Common myeloid progenitor, CD34-positive (primary cell): ENCODE data around the gene RIC8A.

Experiments used
- CTCF ChIA-PET: fragments of 350-600 bp; sonication (Branson Sonifier 250); formaldehyde crosslinking; loops from one replicate; lab custom pipeline; 2021; ENCODE audit warnings: antibody characterized with exemption; lab: Charles Lee
- POLR2A ChIA-PET: fragments of 350-600 bp; sonication (Branson Sonifier 250); formaldehyde crosslinking; loops from one replicate; lab custom pipeline; 2021; ENCODE audit warnings: antibody characterized with exemption; lab: Charles Lee
- DNase-seq, 3 donors: peaks; one replicate each; pipeline versions ENCODE4 v3.0.0 to v3.0.0-alpha.2; 2013
- H3K27ac ChIP-seq, 2 experiments: 1 replicate in 1 of 2; 2 replicates in 1 of 2; pipeline ENCODE4 v1.7.0; 2013; ENCODE audit warnings: inconsistent platforms in 2 of 2, low read length in 2 of 2, mild to moderate bottlenecking in 2 of 2, low read depth in 1 of 2, moderate library complexity in 1 of 2; ENCODE audit not compliant: severe bottlenecking in 2 of 2, insufficient read depth in 1 of 2, poor library complexity in 1 of 2
- H3K27me3 ChIP-seq, 5 experiments: replicated peaks in 2 of 5; 1 replicate in 3 of 5; 2 replicates in 2 of 5; pipeline versions ENCODE4 v1.6.1 to v1.7.0; 2013; ENCODE audit warnings: low read length in 4 of 5, mild to moderate bottlenecking in 2 of 5, moderate library complexity in 2 of 5, inconsistent platforms in 1 of 5; ENCODE audit not compliant: insufficient read depth in 5 of 5, control insufficient read depth in 4 of 5
- H3K36me3 ChIP-seq, 4 experiments: 1 replicate in 2 of 4; 2 replicates in 2 of 4; pipeline versions ENCODE4 v1.6.1 to v1.7.0; 2013; ENCODE audit warnings: low read length in 3 of 4, control low read depth in 1 of 4, mild to moderate bottlenecking in 1 of 4; ENCODE audit not compliant: control insufficient read depth in 4 of 4, insufficient read depth in 4 of 4
- H3K4me1 ChIP-seq, 4 experiments: 1 replicate in 3 of 4; 2 replicates in 1 of 4; pipeline versions ENCODE4 v1.6.1 to v1.7.1; 2013; ENCODE audit warnings: low read length in 3 of 4, mild to moderate bottlenecking in 3 of 4, control low read depth in 1 of 4, inconsistent platforms in 1 of 4, moderate library complexity in 1 of 4; ENCODE audit not compliant: control insufficient read depth in 4 of 4, insufficient read depth in 4 of 4; ENCODE audit errors: control extremely low read depth in 1 of 4
- H3K4me3 ChIP-seq, 7 experiments: 1 replicate in 4 of 7; 2 replicates in 3 of 7; pipeline versions ENCODE4 v1.5.1 to v1.7.0; 2013; ENCODE audit warnings: mild to moderate bottlenecking in 7 of 7, low read length in 6 of 7, moderate library complexity in 6 of 7, inconsistent platforms in 2 of 7, low read depth in 2 of 7, control low read depth in 1 of 7; ENCODE audit not compliant: insufficient read depth in 4 of 7, control insufficient read depth in 1 of 7; ENCODE audit errors: extremely low read depth in 1 of 7
- H3K9me3 ChIP-seq, 5 experiments: 1 replicate in 4 of 5; 2 replicates in 1 of 5; pipeline versions ENCODE4 v1.6.1 to v1.7.1; 2013; ENCODE audit warnings: low read length in 4 of 5, mild to moderate bottlenecking in 2 of 5, inconsistent platforms in 1 of 5, low read depth in 1 of 5, moderate library complexity in 1 of 5; ENCODE audit not compliant: control insufficient read depth in 4 of 5, insufficient read depth in 2 of 5; ENCODE audit errors: control extremely low read depth in 1 of 5
- WGBS: methylation state at CpG from one replicate; pipeline ENCODE4 v1.1.5; 2013; ENCODE audit not compliant: insufficient coverage; 5-methylcytosine and 5-hydroxymethylcytosine counted together

RIC8A gene

DNA sequence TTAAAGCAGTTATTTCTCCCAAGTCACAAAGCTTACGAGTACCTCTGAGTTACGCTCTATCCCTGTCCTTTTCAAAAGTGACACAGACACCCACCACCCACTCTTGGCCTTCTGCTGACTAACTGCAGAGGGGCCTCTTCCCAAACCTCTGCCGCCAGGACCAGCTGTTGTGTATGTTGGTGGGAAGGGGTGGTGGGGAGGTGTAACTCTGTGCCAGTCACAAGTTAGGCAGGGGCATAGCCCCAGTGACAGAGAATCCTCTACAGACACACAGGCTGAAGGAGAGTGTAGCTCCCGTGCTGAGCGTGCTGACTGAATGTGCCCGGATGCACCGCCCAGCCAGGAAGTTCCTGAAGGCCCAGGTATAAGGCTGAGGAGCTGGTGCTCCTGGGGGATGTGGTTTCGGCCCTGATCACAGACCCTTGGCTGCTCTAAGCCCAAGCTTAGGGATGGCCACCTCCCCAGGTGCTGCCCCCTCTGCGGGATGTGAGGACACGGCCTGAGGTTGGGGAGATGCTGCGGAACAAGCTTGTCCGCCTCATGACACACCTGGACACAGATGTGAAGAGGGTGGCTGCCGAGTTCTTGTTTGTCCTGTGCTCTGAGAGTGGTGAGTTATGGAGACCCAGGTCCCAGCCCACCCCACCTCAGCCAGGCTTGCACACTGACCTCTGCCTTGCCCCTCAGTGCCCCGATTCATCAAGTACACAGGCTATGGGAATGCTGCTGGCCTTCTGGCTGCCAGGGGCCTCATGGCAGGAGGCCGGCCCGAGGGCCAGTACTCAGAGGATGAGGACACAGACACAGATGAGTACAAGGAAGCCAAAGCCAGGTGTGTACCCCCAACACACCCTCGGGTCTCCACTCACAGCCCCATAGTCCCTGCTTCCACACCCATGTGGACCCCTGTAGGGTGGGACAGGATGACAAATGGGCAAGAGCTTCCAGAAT is 4.9 kb downstream of the RIC8A start:
- no peaks in the 10 kb centered on the region for H3K27me3 ChIP-seq
- ChIA-PET CTCF (interaction anchor here (0.7 to 1.6 kb wide), 5 partner anchors 9 to 39 kb away, joined by 3 to 4 read pairs (median 3); no protein-coding TSS in a partner anchor), POLR2A (no interaction called here)
- H3K9me3 ChIP-seq, result no peaks in the 10 kb centered on the region
- no peak overlapping the region for H3K4me3 ChIP-seq
- WGBS, result 97% methylated on average over 10 of the region's 17 CpGs
- no peak overlapping the region for H3K27ac ChIP-seq
- peaks cover 0 to 23% (median 18%) of the 10 kb centered on the region in 4 experiments for H3K4me1 ChIP-seq
- no peak for DNase-seq
- peaks cover 16 to 69% (median 61%) of the 10 kb centered on the region in 4 experiments for H3K36me3 ChIP-seq

DNA sequence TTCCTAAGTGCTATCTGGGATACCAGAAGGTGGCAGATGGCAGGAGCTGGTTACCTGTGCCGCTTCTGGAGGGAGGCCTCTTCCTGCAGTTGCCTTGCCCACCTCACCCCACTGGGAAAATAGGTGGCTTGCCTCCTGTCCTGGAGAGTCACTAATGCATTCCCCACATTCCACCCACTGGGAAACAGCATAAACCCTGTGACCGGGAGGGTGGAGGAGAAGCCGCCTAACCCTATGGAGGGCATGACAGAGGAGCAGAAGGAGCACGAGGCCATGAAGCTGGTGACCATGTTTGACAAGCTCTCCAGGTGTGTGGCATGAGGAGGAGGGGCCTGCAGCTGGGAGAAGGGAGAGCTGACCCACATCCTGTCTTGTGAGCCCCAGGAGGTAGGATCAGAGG is 5.6 kb downstream of the RIC8A start:
- no peak for DNase-seq
- H3K4me1 ChIP-seq, result peaks cover 0 to 19% (median 14%) of the 10 kb centered on the region in 4 experiments
- ChIA-PET POLR2A (no interaction called here), CTCF (interaction anchor here (1.1 to 1.6 kb wide), 2 partner anchors 11 to 17 kb away, joined by 3 read pairs; no protein-coding TSS in a partner anchor)
- WGBS, result no CpG with 5 or more reads among the region's 4 CpGs
- H3K4me3 ChIP-seq, result no peak overlapping the region
- no peak overlapping the region for H3K27ac ChIP-seq
- no peaks in the 10 kb centered on the region for H3K9me3 ChIP-seq
- H3K36me3 ChIP-seq, result peaks cover 16 to 69% (median 63%) of the 10 kb centered on the region in 4 experiments
- H3K27me3 ChIP-seq, result no peaks in the 10 kb centered on the region

DNA sequence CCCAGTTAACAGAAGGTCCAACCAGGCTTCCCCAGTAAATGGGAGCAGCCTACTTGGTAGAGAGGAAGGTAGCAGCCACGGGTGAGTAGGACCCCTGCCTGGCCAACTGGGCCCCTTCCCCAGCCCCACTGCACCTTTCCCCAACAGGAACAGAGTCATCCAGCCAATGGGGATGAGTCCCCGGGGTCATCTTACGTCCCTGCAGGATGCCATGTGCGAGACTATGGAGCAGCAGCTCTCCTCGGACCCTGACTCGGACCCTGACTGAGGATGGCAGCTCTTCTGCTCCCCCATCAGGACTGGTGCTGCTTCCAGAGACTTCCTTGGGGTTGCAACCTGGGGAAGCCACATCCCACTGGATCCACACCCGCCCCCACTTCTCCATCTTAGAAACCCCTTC is 6.6 kb downstream of the RIC8A start:
- POLR2A ChIA-PET, result no interaction called here
- Histone ChIP-seq H3K27ac (no peak overlapping the region), H3K4me3 (no peak overlapping the region), H3K9me3 (no peaks in the 10 kb centered on the region), H3K36me3 (peaks cover 16 to 75% (median 64%) of the 10 kb centered on the region in 4 experiments), H3K27me3 (no peaks in the 10 kb centered on the region), H3K4me1 (peaks cover 0 to 13% (median 10%) of the 10 kb centered on the region in 4 experiments)
- 96% methylated on average over 7 of the region's 7 CpGs for WGBS
- no peak for DNase-seq
- CTCF ChIA-PET, result interaction anchor here (1.1 to 1.6 kb wide), 2 partner anchors 10 to 16 kb away, joined by 3 read pairs; no protein-coding TSS in a partner anchor

DNA sequence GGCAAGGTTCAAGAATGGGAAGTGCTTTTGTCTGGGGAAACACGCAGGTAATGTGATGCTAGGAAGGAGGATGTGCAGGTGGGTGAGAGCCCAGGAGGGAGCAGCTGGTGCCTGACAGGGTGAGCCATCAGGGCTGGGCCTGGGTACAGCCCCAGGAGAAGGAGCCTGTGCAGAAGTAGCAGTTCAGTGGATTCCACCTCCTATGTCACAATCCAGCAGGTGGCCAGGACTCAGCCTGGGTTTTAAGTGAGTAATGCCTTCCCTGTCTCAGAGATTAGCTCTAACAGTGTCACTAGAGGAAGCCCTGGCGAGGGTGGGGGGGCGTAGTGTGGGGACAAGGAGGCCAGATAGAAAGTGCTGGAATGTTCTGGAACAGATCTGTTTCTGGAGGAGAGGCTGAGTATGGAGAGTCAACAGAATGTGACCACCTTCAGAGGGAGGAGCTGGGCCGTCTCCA is 8.1 kb downstream of the RIC8A start:
- DNase-seq, result no peak
- Histone ChIP-seq H3K4me1 (no peaks in the 10 kb centered on the region), H3K9me3 (no peaks in the 10 kb centered on the region), H3K27me3 (no peaks in the 10 kb centered on the region), H3K27ac (no peak overlapping the region), H3K36me3 (peaks cover 16 to 63% (median 53%) of the 10 kb centered on the region in 4 experiments), H3K4me3 (no peak overlapping the region)
- ChIA-PET CTCF (interaction anchor here (0.9 to 2.0 kb wide), 6 partner anchors 9 to 146 kb away, joined by 3 to 5 read pairs (median 3); no protein-coding TSS in a partner anchor), POLR2A (interaction anchor here (0.6 to 0.9 kb wide), 2 partner anchors 11 to 441 kb away, joined by 3 read pairs; no protein-coding TSS in a partner anchor)
- 89% methylated on average over 4 of the region's 4 CpGs for WGBS

DNA sequence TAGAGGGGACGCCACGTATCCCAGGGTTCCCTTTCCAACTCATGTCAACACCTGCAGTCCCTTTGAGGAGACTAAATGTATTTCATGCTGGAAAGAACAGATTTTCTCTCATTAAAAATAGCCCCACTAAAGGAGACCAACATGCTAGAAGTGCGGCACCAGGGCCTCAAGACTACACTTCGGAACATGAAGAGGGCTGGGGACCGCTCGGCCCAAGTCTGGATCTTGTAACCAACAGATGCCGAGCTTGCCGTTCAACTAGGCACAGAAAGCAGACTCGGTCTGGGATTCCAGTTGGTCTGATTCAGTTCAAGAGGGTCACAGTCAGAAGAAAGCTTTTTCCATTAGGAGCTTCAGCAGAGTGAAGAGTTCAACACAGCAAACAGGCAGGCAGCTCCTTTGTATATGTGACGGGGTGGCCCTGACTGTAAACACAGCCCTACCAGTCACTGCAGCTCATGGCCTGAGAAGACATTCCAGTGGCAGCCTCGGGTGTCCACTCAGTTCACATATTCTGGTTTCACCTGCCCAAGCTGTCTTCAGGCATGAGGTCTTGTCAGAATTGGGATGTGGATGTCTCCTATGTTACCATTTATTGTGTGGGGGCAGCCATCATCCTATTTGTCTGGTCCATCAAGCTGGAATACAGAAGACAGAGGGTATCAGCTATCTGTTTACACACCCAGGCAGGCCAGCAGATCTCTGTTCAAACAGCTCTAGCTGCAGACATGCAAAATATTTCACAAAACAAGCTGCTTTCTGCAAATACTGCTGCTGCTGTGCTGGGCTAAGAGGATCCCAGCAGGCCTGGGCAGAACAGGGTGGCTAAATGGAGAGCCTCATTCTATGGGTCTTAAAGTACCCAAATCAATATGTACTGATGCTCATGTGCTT is 8.8 kb downstream of the RIC8A start:
- no peaks in the 10 kb centered on the region for H3K27me3 ChIP-seq
- CTCF ChIA-PET, result interaction anchor here (0.9 to 2.0 kb wide), 5 partner anchors 9 to 42 kb away, joined by 3 to 5 read pairs (median 3); no protein-coding TSS in a partner anchor
- peaks cover 13 to 56% (median 46%) of the 10 kb centered on the region in 4 experiments for H3K36me3 ChIP-seq
- H3K9me3 ChIP-seq, result no peaks in the 10 kb centered on the region
- H3K4me3 ChIP-seq, result no peak overlapping the region
- WGBS, result 95% methylated on average over 10 of the region's 11 CpGs
- no peaks in the 10 kb centered on the region for H3K4me1 ChIP-seq
- H3K27ac ChIP-seq, result peak overlapping the region in 1 of 2 experiments; percentile 7
- DNase-seq, result no peak
- POLR2A ChIA-PET, result interaction anchor here (0.6 to 0.9 kb wide), 2 partner anchors 10 to 440 kb away, joined by 3 read pairs; no protein-coding TSS in a partner anchor

DNA sequence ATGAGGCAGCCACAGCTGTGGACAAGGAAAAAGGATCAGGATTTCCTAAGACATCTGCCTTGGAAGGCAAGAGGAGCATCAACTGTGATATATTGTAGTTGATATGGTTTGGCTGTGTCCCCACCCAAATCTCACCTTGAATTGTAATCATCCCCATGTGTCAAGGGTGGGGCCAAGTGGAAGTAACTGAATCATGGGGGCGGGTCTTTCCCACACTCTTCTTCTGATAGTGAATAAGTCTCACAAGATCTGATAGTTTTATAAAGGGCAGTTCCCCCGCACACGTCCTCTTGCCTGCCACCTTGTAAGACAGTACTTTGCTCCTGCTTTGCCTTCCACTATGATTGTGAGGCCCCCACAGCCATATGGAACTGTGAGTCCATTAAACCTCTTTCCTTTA is 10.2 kb downstream of the RIC8A start:
- ChIA-PET CTCF (interaction anchor here (0.9 to 2.6 kb wide), 4 partner anchors 10 to 20 kb away, joined by 3 to 14 read pairs (median 4); partner anchors contain the start of genes BET1L and RIC8A), POLR2A (interaction anchor here (0.6 kb wide), 1 partner anchor 9 kb away, joined by 3 read pairs; no protein-coding TSS in a partner anchor)
- 100% methylated on average over 2 of the region's 3 CpGs for WGBS
- H3K27ac ChIP-seq, result no peak overlapping the region
- DNase-seq, result no peak
- H3K36me3 ChIP-seq, result peaks cover 11 to 51% (median 38%) of the 10 kb centered on the region in 4 experiments
- H3K4me3 ChIP-seq, result no peak overlapping the region
- no peaks in the 10 kb centered on the region for H3K9me3 ChIP-seq
- no peaks in the 10 kb centered on the region for H3K4me1 ChIP-seq
- no peaks in the 10 kb centered on the region for H3K27me3 ChIP-seq
